A549 (cell line): ENCODE data around the gene DUOX1.

Experiments used
- CTCF ChIP-seq: fragments of >200 bp; sonication (Bioruptor Twin); formaldehyde crosslinking; IDR thresholded peaks from 3 replicates; pipeline ENCODE4 v1.5.1; 2016
- JUN ChIP-seq, 2 experiments: fragments of >200 bp; sonication (Bioruptor Twin); formaldehyde crosslinking; IDR thresholded peaks; 2 replicates in 1 of 2; 3 replicates in 1 of 2; pipeline ENCODE4 v1.6.1; 2016 to 2017
- MAX ChIP-seq: IDR thresholded peaks from 2 replicates; pipeline ENCODE4 v1.6.1; 2012
- USF2 ChIP-seq: fragments of 450-650 bp; IDR thresholded peaks from 2 replicates; pipeline ENCODE4 v1.6.1; 2014; ENCODE audit warnings: antibody characterized with exemption

- TF ChIP-seq CTCF = peak; percentile 90
- no peak for TF ChIP-seq USF2
- no peak for TF ChIP-seq MAX
- TF ChIP-seq JUN (IDR thresholded peaks at IDR 0.05) = no peak
Measured at GRCh38 chr15:45118131-45118588, 11.6 kb upstream of the DUOX1 start.
